OCI-LY7 (cell line): ENCODE results near the gene C9orf153. TPM values are rescaled to one million over a fixed set of nuclear protein-coding genes. Genes with fewer than 3 reads are reported as not detected.

Experiments used
- BruUV-seq: library from RNA; stranded (reverse); fragments of 400-500 nt; replicated peaks from 2 replicates; lab custom pipeline; 2021; lab: Mats Ljungman, UMichigan
- CTCF ChIA-PET: fragments of 300-600 bp; sonication (Branson Sonifier 250); formaldehyde crosslinking; loops from one replicate; lab custom pipeline; 2022; ENCODE audit warnings: antibody characterized with exemption; ENCODE audit not compliant: unreplicated experiment; lab: Charles Lee
- POLR2A ChIA-PET: fragments of 300-600 bp; sonication (Branson Sonifier 250); formaldehyde crosslinking; loops from one replicate; lab custom pipeline; 2022; ENCODE audit warnings: antibody characterized with exemption; lab: Charles Lee
- DNase-seq: peaks from one replicate; pipeline ENCODE4 v3.0.0-alpha.2; 2015; ENCODE audit warnings: low spot score
- H2AFZ ChIP-seq: fragments of 200-600 bp; sonication (generic), shearing (Covaris generic); 2 replicates; pipeline ENCODE4 v1.6.1; 2014; ENCODE audit warnings: mild to moderate bottlenecking, antibody characterized with exemption, low read length, moderate library complexity
- H3K27ac ChIP-seq: fragments of 200-600 bp; sonication (generic); 2 replicates; pipeline ENCODE4 v1.5.1; 2014; ENCODE audit warnings: mixed run types, low read depth, mild to moderate bottlenecking, moderate library complexity, low read length, inconsistent platforms; ENCODE audit not compliant: poor library complexity, severe bottlenecking
- H3K36me3 ChIP-seq: fragments of 200-600 bp; sonication (generic); 2 replicates; pipeline ENCODE4 v1.6.1; 2014; ENCODE audit warnings: mild to moderate bottlenecking, antibody characterized with exemption, low read length, moderate library complexity, mixed read lengths; ENCODE audit not compliant: insufficient read depth
- H3K4me1 ChIP-seq: fragments of 200-600 bp; sonication (generic); 2 replicates; pipeline ENCODE4 v1.5.1; 2014; ENCODE audit warnings: mild to moderate bottlenecking, low read length; ENCODE audit not compliant: insufficient read depth, poor library complexity, severe bottlenecking
- H3K4me2 ChIP-seq: fragments of 200-600 bp; sonication (generic); 2 replicates; pipeline ENCODE4 v1.6.1; 2014; ENCODE audit warnings: mild to moderate bottlenecking, low read length
- H3K4me3 ChIP-seq: fragments of 200-600 bp; sonication (generic); 2 replicates; pipeline ENCODE4 v1.5.1; 2014; ENCODE audit warnings: mild to moderate bottlenecking, low read depth, low read length; ENCODE audit not compliant: poor library complexity, severe bottlenecking
- H3K79me2 ChIP-seq: fragments of 200-600 bp; sonication (generic); 2 replicates; pipeline ENCODE4 v1.6.1; 2016; ENCODE audit warnings: low read depth, mild to moderate bottlenecking, low read length, moderate library complexity, mixed read lengths; ENCODE audit not compliant: insufficient read depth
- H3K9me2 ChIP-seq: fragments of 200-600 bp; sonication (generic); 2 replicates; pipeline ENCODE4 v1.6.1; 2016; ENCODE audit warnings: mild to moderate bottlenecking, low read length, mixed read lengths; ENCODE audit not compliant: insufficient read depth
- H3K9me3 ChIP-seq: fragments of 200-600 bp; sonication (generic); 2 replicates; pipeline ENCODE4 v1.6.1; 2014; ENCODE audit warnings: mild to moderate bottlenecking, mixed run types, low read length, mixed read lengths
- H4K20me1 ChIP-seq: fragments of 200-600 bp; sonication (generic); 2 replicates; pipeline ENCODE4 v1.6.1; 2014; ENCODE audit warnings: mild to moderate bottlenecking, antibody characterized with exemption, low read length, moderate library complexity, mixed read lengths; ENCODE audit not compliant: insufficient read depth
- CTCF ChIP-seq: fragments of 200-600 bp; sonication (generic); conservative IDR thresholded peaks from 2 replicates; pipeline ENCODE4 v1.5.1; 2014; ENCODE audit warnings: mild to moderate bottlenecking, antibody characterized with exemption, low read length, moderate library complexity, mixed read lengths
- EZH2phosphoT487 ChIP-seq: fragments of 200-600 bp; sonication (generic); IDR thresholded peaks from 2 replicates; pipeline ENCODE4 v1.6.1; 2018; ENCODE audit warnings: low read depth, borderline replicate concordance, mild to moderate bottlenecking, mixed run types, antibody characterized with exemption, low read length, moderate library complexity, mixed read lengths
- intact Hi-C: fragments of 100-400 bp; cut with micrococcal nuclease; formaldehyde crosslinking; loops from one replicate; pipeline ENCODE4 v1.10.0; 2022; ENCODE audit not compliant: unreplicated experiment
- total RNA-seq, 2 experiments: library from RNA; depleted of rRNA in 1 of 2; stranded (reverse); fragments of >200 nt in 1 of 2; shearing (Covaris generic) in 1 of 2; gene quantifications; 2 replicates each; pipeline ENCODE4 v1.2.3, GENCODE V29; 2014 to 2022

Gene C9orf153
- total RNA-seq, 2 experiments from 2014 or later, result 0.16 to 0.27 TPM

DNA sequence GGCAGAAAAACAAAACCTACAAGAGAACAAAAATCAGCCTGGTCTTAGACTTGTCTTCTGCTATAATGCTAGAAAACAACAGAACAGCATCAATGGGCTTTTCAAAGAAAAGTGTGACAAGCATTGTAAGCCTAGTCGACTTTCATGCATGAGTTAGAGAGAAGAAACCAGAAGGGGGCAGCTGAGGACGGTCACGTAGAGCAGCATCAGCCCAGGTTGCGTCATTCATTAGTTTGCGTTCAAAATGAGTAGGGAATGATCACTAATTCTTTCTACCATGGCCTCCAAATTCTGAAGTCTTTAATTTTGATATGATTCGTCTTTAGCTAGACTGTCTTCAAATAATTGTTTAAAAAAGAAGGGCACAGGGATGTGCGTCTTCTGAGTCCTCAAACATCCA, 27.6 kb upstream of the C9orf153 start:
- Histone ChIP-seq H3K9me3 (no peaks in the 10 kb centered on the region), H3K4me1 (peaks cover 25% of the 10 kb centered on the region), H4K20me1 (no peaks in the 10 kb centered on the region), H3K9me2 (no peaks in the 10 kb centered on the region), H2AFZ (no peak overlapping the region), H3K4me2 (peak overlapping the region; percentile 14; the same call in 1 of the 2 replicates), H3K79me2 (no peaks in the 10 kb centered on the region), H3K27ac (peak overlapping the region; percentile 36), H3K4me3 (no peak overlapping the region), H3K36me3 (peaks cover 9% of the 10 kb centered on the region; the same call in 1 of the 2 replicates)
- no peak for TF ChIP-seq EZH2phosphoT487
- peak; percentile 74 for TF ChIP-seq CTCF
- ChIA-PET POLR2A (interaction anchor here (0.9 kb wide), 1 partner anchor 62 kb away, joined by 3 read pairs; no protein-coding TSS in a partner anchor), CTCF (interaction anchor here (0.6 kb wide), 1 partner anchor 127 kb away, joined by 3 read pairs; no protein-coding TSS in a partner anchor)
- intact Hi-C loops, result loop anchor here (5.0 kb wide), 1 partner anchor 50 kb away; no protein-coding TSS in a partner anchor
- DNase-seq, result peak; percentile 78
- no TSS peak for BruUV-seq

DNA sequence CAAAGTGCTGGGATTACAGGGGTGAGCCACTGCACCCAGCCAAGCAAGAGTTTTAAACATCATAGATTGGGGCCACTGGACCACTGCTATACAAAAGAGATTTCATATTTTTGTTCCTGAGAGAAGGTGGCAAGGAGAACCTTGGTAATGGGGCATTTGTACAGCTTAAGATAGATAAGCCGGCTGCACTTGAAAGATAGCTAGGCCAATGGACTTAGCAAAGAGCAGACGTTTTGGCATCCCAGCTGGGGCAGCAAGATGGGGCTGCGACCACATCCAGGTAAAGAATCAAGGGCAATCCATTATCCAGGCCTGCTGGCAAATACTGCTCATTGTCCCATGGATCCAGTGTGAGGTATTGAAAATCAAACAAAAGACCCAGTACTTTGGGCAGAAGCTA, 26.8 kb upstream of the C9orf153 start:
- peaks cover 6% of the 10 kb centered on the region; the same call in 1 of the 2 replicates for H3K36me3 ChIP-seq
- no peak overlapping the region for H3K4me2 ChIP-seq
- intact Hi-C loops, result loop anchor here (5.0 kb wide), 1 partner anchor 51 kb away; no protein-coding TSS in a partner anchor
- no peak for TF ChIP-seq EZH2phosphoT487
- no peak for TF ChIP-seq CTCF
- no peak overlapping the region for H3K27ac ChIP-seq
- no peak overlapping the region for H2AFZ ChIP-seq
- ChIA-PET CTCF (no interaction called here), POLR2A (interaction anchor here (0.9 kb wide), 1 partner anchor 63 kb away, joined by 3 read pairs; no protein-coding TSS in a partner anchor)
- no TSS peak for BruUV-seq
- no peak for DNase-seq
- H3K4me1 ChIP-seq, result peaks cover 25% of the 10 kb centered on the region
- H3K79me2 ChIP-seq, result peaks cover 5% of the 10 kb centered on the region
- H3K9me3 ChIP-seq, result no peaks in the 10 kb centered on the region
- no peaks in the 10 kb centered on the region for H4K20me1 ChIP-seq
- H3K9me2 ChIP-seq, result no peaks in the 10 kb centered on the region
- no peak overlapping the region for H3K4me3 ChIP-seq

DNA sequence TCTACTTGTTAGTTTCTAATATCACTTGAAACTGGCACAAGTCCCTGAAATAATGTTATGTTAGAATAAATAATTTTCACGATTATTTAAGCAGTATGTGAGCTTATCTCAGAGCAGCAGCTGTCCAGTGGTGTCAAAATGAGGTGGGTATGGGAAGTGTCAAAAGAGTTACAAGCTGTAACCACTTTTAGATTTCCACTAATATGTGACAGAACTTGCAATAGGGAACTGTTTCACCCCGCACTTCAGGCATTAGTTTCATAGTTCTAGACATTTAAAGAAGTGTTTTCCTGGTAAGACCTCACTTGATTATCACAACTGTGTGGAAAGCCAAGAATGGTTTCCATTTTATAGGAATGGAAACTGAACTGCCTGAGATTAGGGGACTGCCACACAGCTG, 25.8 kb upstream of the C9orf153 start:
- no peak overlapping the region for H3K4me3 ChIP-seq
- no peak for DNase-seq
- H3K79me2 ChIP-seq, result peaks cover 15% of the 10 kb centered on the region
- H3K4me2 ChIP-seq, result no peak overlapping the region
- H3K9me3 ChIP-seq, result no peaks in the 10 kb centered on the region
- H3K27ac ChIP-seq, result no peak overlapping the region
- no TSS peak for BruUV-seq
- H2AFZ ChIP-seq, result no peak overlapping the region
- ChIA-PET CTCF (no interaction called here), POLR2A (no interaction called here)
- intact Hi-C loops, result loop anchor here (5.0 kb wide), 1 partner anchor 52 kb away; no protein-coding TSS in a partner anchor
- H3K36me3 ChIP-seq, result peaks cover 6% of the 10 kb centered on the region; the same call in 1 of the 2 replicates
- H3K4me1 ChIP-seq, result peaks cover 33% of the 10 kb centered on the region
- TF ChIP-seq CTCF (no peak), EZH2phosphoT487 (no peak)
- H3K9me2 ChIP-seq, result no peaks in the 10 kb centered on the region
- H4K20me1 ChIP-seq, result peaks cover 5% of the 10 kb centered on the region; the same call in 1 of the 2 replicates
